GM12878 (cell line): ENCODE results near the gene SDCCAG8. TPM values are rescaled to one million over a fixed set of nuclear protein-coding genes. Genes with fewer than 3 reads are reported as not detected.

Experiments used
- ATAC-seq: fragments of 200-7000 bp; cut with Tn5 transposase; 3 replicates; pipeline ENCODE4 v1.9.1; 2020; ENCODE audit warnings: mild to moderate bottlenecking, moderate library complexity
- BruUV-seq: library from RNA; stranded (reverse); fragments of 400-500 nt; replicated peaks from 2 replicates; lab custom pipeline; 2021; lab: Mats Ljungman, UMichigan
- CTCF ChIA-PET: fragments of 300-600 bp; sonication (Branson Sonifier 250); formaldehyde crosslinking; extraction: SDS; loops from one replicate; lab custom pipeline; 2021; ENCODE audit warnings: inconsistent platforms; lab: Yijun Ruan, JAX
- POLR2A ChIA-PET: fragments of 350-600 bp; formaldehyde crosslinking; extraction: SDS; loops from one replicate; lab custom pipeline; 2021; ENCODE audit warnings: inconsistent platforms; lab: Charles Lee
- RAD21 ChIA-PET: fragments of 300-600 bp; sonication (Branson Sonifier 250); formaldehyde crosslinking; loops from one replicate; lab custom pipeline; 2023; ENCODE audit warnings: antibody characterized with exemption; ENCODE audit not compliant: unreplicated experiment; lab: Charles Lee
- SMC1A ChIA-PET: fragments of 300-600 bp; sonication (Branson Sonifier 250); formaldehyde crosslinking; loops from one replicate; lab custom pipeline; 2023; ENCODE audit not compliant: unreplicated experiment, uncharacterized antibody; lab: Charles Lee
- DNase-seq: peaks from one replicate; pipeline ENCODE4 v3.0.0-alpha.2; 2011; ENCODE audit warnings: low read depth, low spot score
- FAIRE-seq: peaks from 3 replicates; lab custom pipeline; 2011; peaks lifted over from hg19 to GRCh38; lab: Jason Lieb, UNC
- H2AFZ ChIP-seq: 2 replicates; pipeline ENCODE4 v1.6.0; 2011; ENCODE audit warnings: low read depth, low read length, control low read depth; ENCODE audit not compliant: control insufficient read depth
- H3K27ac ChIP-seq: 2 replicates; pipeline ENCODE4 v1.5.1; 2011; ENCODE audit warnings: control low read depth; ENCODE audit not compliant: control insufficient read depth, insufficient read depth
- H3K27me3 ChIP-seq, 2 experiments: replicated peaks in 1 of 2; 2 replicates each; pipeline versions ENCODE4 v1.6.0 to v1.6.1; 2011; ENCODE audit warnings: low read length in 1 of 2; ENCODE audit not compliant: control insufficient read depth in 2 of 2, insufficient read depth in 2 of 2
- H3K36me3 ChIP-seq, 2 experiments: 2 replicates each; pipeline ENCODE4 v1.5.1; 2011; ENCODE audit warnings: low read length in 1 of 2; ENCODE audit not compliant: control insufficient read depth in 2 of 2, insufficient read depth in 2 of 2
- H3K4me1 ChIP-seq: 2 replicates; pipeline ENCODE4 v1.6.1; 2011; ENCODE audit warnings: mild to moderate bottlenecking, low read length, moderate library complexity, mixed read lengths; ENCODE audit not compliant: control insufficient read depth, insufficient read depth
- H3K4me2 ChIP-seq: 2 replicates; pipeline ENCODE4 v1.6.0; 2011; ENCODE audit warnings: control low read depth; ENCODE audit not compliant: control insufficient read depth, insufficient read depth
- H3K4me3 ChIP-seq: fragments of 200-600 bp; sonication (generic); 2 replicates; pipeline ENCODE4 v1.5.1; 2016
- H3K79me2 ChIP-seq: 2 replicates; pipeline ENCODE4 v1.6.0; 2011; ENCODE audit warnings: low read length; ENCODE audit not compliant: control insufficient read depth, insufficient read depth
- H3K9ac ChIP-seq: 2 replicates; pipeline ENCODE4 v1.8.0; 2011; ENCODE audit warnings: low read length, control low read depth, mixed read lengths; ENCODE audit not compliant: control insufficient read depth, insufficient read depth
- H3K9me3 ChIP-seq: replicated peaks from 3 replicates; pipeline ENCODE4 v1.5.1; 2011; ENCODE audit warnings: mild to moderate bottlenecking, low read length; ENCODE audit not compliant: control insufficient read depth, insufficient read depth
- H4K20me1 ChIP-seq: 2 replicates; pipeline ENCODE4 v1.6.0; 2011; ENCODE audit not compliant: control insufficient read depth, insufficient read depth
- ATF7 ChIP-seq: fragments of 450-650 bp; IDR thresholded peaks from 2 replicates; pipeline ENCODE4 v1.6.1; 2016; ENCODE audit warnings: low read depth, mild to moderate bottlenecking
- BCL11A ChIP-seq: IDR thresholded peaks from 2 replicates; pipeline ENCODE4 v1.6.1; 2011; ENCODE audit warnings: low read depth, low read length
- EP300 ChIP-seq, 2 experiments: fragments of 150-350 bp in 1 of 2; IDR thresholded peaks; 2 replicates each; pipeline ENCODE4 v1.6.1; 2011 to 2012; ENCODE audit warnings: low read depth in 2 of 2, low read length in 2 of 2, borderline replicate concordance in 1 of 2, improper control_type of control experiment in 1 of 2, inconsistent platforms in 1 of 2; ENCODE audit not compliant: control insufficient read depth in 1 of 2
- FOXM1 ChIP-seq: IDR thresholded peaks from 2 replicates; pipeline ENCODE4 v1.6.1; 2012; ENCODE audit warnings: low read depth, mild to moderate bottlenecking, inconsistent platforms, low read length, moderate library complexity
- HCFC1 ChIP-seq: fragments of 150-350 bp; IDR thresholded peaks from 2 replicates; pipeline ENCODE4 v1.6.1; 2014; ENCODE audit warnings: low read length
- IKZF2 ChIP-seq, 2 experiments: fragments of 450-650 bp; IDR thresholded peaks; 2 replicates each; pipeline ENCODE4 v1.6.1; 2017; ENCODE audit warnings: mild to moderate bottlenecking in 2 of 2, moderate library complexity in 2 of 2
- MXI1 ChIP-seq: fragments of 150-350 bp; IDR thresholded peaks from 2 replicates; pipeline ENCODE4 v1.6.1; 2011; ENCODE audit warnings: low read depth, mild to moderate bottlenecking, inconsistent platforms, low read length, improper control_type of control experiment
- NRF1 ChIP-seq: conservative IDR thresholded peaks from 2 replicates; pipeline ENCODE4 v1.6.1; 2011; ENCODE audit warnings: mild to moderate bottlenecking, low read depth, low read length, improper control_type of control experiment
- PAX5 ChIP-seq: IDR thresholded peaks from 2 replicates; pipeline ENCODE4 v1.6.1; 2011; ENCODE audit warnings: low read depth, low read length, borderline replicate concordance
- SPI1 ChIP-seq: IDR thresholded peaks from 2 replicates; pipeline ENCODE4 v1.6.1; 2011; ENCODE audit warnings: low read depth, mild to moderate bottlenecking, low read length, moderate library complexity, borderline replicate concordance; ENCODE audit not compliant: insufficient read depth
- TAF1 ChIP-seq: IDR thresholded peaks from 2 replicates; pipeline ENCODE4 v1.6.1; 2011; ENCODE audit warnings: mild to moderate bottlenecking, low read depth, low read length, borderline replicate concordance
- ZZZ3 ChIP-seq: IDR thresholded peaks from 2 replicates; pipeline ENCODE4 v1.6.1; 2011; ENCODE audit warnings: low read depth; ENCODE audit not compliant: control insufficient read depth, insufficient read length
- WGBS: methylation state at CpG from one replicate; pipeline ENCODE4 v1.1.6; 2016; ENCODE audit warnings: low lambda C conversion rate; ENCODE audit not compliant: insufficient replicate concordance, insufficient coverage; ENCODE audit errors: missing lambda C conversion rate; 5-methylcytosine and 5-hydroxymethylcytosine counted together
- in situ Hi-C: fragments of 300-500 bp; cut with MboI; formaldehyde crosslinking; loops from 9 replicates; pipeline ENCODE4 v1.14.3; 2018; ENCODE audit warnings: mixed read lengths
- intact Hi-C: fragments of 100-400 bp; cut with micrococcal nuclease; formaldehyde crosslinking; loops from one replicate; pipeline ENCODE4 v1.14.2; 2022; ENCODE audit not compliant: unreplicated experiment
- polyA plus RNA-seq, 11 experiments: library from polyadenylated mRNA; depleted of rRNA in 4 of 11; unstranded in 6 of 11; stranded (reverse) in 5 of 11; fragments of >200 nt; fragmentation: Nextera tagmentation in 4 of 11; fragmentation: Illumina TruSeq in 1 of 11; extraction: Ambion mirVana in 4 of 11; extraction: Trizol in 1 of 11; gene quantifications; 1 replicate in 1 of 11; 2 replicates in 10 of 11; pipeline versions ENCODE4 v1.2.1 to v1.2.3, GENCODE V29; 2011 to 2016; ENCODE audit warnings: inconsistent platforms in 2 of 11, missing spikeins in 2 of 11, low read depth in 1 of 11
- total RNA-seq, 4 experiments: library from RNA; depleted of rRNA in 3 of 4; stranded (reverse); fragments of >200 nt in 3 of 4; fragmentation: Illumina TruSeq in 1 of 4; extraction: Trizol in 1 of 4; gene quantifications; 2 replicates each; pipeline versions ENCODE4 v1.2.1 to v1.2.3, GENCODE V29; 2013 to 2021
- TF ChIP-seq, protein P1 (sequence below): IDR thresholded peaks from 2 replicates; pipeline ENCODE4 v1.6.1; 2012; ENCODE audit warnings: improper control_type of control experiment, low read depth, low read length; ENCODE audit not compliant: insufficient replicate concordance
- TF ChIP-seq, protein P2 (sequence below): fragments of 150-350 bp; IDR thresholded peaks from 2 replicates; pipeline ENCODE4 v1.6.1; 2016; ENCODE audit warnings: low read depth, low read length

The SDCCAG8 gene
- total and polyA plus RNA-seq, 10 of the 15 experiments (the other 5 are each of a cell fraction or from before 2014, with no cell fraction given) = 15.0 to 25.6 (median 20.6) TPM

DNA sequence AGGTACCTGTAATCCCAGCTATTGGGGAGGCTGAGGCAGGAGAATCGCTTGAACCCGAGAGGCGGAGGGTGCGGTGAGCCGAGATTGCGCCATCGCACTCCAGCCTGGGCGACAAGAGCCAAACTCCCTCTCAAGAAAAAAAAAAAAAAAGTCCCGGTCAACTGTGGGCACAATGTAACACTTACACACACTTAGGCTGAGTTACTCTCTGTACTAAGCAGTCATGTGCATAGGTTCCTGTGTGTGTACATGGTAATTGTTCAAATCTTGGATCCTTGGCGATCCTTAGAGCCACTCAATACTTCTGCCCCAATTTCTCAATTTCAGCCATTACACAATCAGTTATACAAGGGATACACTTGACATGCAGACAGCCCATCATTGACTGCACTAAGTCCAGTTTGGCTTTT, 11.6 kb downstream of the SDCCAG8 start (continued):
- TF ChIP-seq, protein P1, sequence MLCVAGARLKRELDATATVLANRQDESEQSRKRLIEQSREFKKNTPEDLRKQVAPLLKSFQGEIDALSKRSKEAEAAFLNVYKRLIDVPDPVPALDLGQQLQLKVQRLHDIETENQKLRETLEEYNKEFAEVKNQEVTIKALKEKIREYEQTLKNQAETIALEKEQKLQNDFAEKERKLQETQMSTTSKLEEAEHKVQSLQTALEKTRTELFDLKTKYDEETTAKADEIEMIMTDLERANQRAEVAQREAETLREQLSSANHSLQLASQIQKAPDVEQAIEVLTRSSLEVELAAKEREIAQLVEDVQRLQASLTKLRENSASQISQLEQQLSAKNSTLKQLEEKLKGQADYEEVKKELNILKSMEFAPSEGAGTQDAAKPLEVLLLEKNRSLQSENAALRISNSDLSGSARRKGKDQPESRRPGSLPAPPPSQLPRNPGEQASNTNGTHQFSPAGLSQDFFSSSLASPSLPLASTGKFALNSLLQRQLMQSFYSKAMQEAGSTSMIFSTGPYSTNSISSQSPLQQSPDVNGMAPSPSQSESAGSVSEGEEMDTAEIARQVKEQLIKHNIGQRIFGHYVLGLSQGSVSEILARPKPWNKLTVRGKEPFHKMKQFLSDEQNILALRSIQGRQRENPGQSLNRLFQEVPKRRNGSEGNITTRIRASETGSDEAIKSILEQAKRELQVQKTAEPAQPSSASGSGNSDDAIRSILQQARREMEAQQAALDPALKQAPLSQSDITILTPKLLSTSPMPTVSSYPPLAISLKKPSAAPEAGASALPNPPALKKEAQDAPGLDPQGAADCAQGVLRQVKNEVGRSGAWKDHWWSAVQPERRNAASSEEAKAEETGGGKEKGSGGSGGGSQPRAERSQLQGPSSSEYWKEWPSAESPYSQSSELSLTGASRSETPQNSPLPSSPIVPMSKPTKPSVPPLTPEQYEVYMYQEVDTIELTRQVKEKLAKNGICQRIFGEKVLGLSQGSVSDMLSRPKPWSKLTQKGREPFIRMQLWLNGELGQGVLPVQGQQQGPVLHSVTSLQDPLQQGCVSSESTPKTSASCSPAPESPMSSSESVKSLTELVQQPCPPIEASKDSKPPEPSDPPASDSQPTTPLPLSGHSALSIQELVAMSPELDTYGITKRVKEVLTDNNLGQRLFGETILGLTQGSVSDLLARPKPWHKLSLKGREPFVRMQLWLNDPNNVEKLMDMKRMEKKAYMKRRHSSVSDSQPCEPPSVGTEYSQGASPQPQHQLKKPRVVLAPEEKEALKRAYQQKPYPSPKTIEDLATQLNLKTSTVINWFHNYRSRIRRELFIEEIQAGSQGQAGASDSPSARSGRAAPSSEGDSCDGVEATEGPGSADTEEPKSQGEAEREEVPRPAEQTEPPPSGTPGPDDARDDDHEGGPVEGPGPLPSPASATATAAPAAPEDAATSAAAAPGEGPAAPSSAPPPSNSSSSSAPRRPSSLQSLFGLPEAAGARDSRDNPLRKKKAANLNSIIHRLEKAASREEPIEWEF = no peak
- TF ChIP-seq PAX5 (no peak), MXI1 (no peak), ZZZ3 (no peak), HCFC1 (no peak)

DNA sequence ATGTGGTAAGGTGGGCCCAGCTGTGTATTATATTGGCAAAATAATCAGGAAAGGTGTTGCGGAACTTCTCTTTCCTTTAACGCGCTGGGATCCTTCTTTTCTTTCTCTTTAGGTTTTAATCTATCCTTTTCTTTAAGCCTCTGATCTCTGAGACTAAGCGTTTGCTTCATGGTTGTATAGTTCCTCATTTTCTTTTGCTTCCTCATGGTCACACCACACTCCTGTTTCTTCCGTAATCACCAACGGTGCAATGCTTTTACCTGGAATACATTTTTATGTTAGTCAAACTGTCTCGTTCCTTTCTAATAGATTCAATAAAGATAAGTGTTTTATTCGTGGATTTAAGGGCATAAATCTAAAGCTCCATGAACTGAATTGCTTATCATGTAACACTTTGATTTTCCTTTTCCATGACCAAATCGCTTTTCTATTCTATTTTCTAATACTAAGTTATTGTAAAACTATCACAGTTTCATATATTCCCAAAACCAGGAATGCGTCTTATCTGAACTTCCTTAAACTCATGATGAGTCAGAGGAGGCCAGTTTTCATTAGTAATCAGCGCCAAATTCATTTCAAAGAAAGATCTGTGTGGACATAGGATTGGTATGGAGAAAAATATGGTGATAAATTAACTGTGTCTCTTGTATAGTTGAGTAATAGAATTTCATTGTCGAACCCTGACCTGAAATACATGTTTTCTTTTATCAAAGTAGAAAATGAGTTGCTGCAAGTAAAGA, 12.2 kb downstream of the SDCCAG8 start:
- H3K79me2 ChIP-seq = no peaks in the 10 kb centered on the region
- H3K27me3 ChIP-seq = no peaks in the 10 kb centered on the region
- no peak for FAIRE-seq
- ChIA-PET POLR2A (no interaction called here), RAD21 (no interaction called here), SMC1A (no interaction called here), CTCF (no interaction called here)
- intact Hi-C loops (no loop called here), in situ Hi-C loops (no loop called here)
- BruUV-seq = no TSS peak
- no peaks in the 10 kb centered on the region for H4K20me1 ChIP-seq
- no peak overlapping the region for H3K27ac ChIP-seq
- peak overlapping the region; percentile 38; the same call in 1 of the 2 replicates for H3K4me2 ChIP-seq
- H3K9ac ChIP-seq = no peak overlapping the region
- no peak for DNase-seq
- peaks cover 5% of the 10 kb centered on the region for H3K4me1 ChIP-seq
- ATAC-seq = no peak
- H3K36me3 ChIP-seq = peaks cover 0 to 2% of the 10 kb centered on the region in 2 experiments; a peak in 1 of 4 replicates
- WGBS = 73% methylated on average over 12 of the region's 12 CpGs
- H3K9me3 ChIP-seq = no peaks in the 10 kb centered on the region
- peak overlapping the region; percentile 10 for H2AFZ ChIP-seq
- H3K4me3 ChIP-seq = no peak overlapping the region
- TF ChIP-seq TAF1 (no peak), EP300 (IDR thresholded peaks at IDR 0.05; ENCODE audit: borderline replicate concordance in 1 of 2, control insufficient read depth in 1 of 2, low read depth in 2 of 2, low read length in 2 of 2) (no peak), SPI1 (no peak), FOXM1 (no peak), NRF1 (no peak), ATF7 (no peak), BCL11A (no peak), IKZF2 (IDR thresholded peaks at IDR 0.05) (no peak)
- TF ChIP-seq, protein P2, sequence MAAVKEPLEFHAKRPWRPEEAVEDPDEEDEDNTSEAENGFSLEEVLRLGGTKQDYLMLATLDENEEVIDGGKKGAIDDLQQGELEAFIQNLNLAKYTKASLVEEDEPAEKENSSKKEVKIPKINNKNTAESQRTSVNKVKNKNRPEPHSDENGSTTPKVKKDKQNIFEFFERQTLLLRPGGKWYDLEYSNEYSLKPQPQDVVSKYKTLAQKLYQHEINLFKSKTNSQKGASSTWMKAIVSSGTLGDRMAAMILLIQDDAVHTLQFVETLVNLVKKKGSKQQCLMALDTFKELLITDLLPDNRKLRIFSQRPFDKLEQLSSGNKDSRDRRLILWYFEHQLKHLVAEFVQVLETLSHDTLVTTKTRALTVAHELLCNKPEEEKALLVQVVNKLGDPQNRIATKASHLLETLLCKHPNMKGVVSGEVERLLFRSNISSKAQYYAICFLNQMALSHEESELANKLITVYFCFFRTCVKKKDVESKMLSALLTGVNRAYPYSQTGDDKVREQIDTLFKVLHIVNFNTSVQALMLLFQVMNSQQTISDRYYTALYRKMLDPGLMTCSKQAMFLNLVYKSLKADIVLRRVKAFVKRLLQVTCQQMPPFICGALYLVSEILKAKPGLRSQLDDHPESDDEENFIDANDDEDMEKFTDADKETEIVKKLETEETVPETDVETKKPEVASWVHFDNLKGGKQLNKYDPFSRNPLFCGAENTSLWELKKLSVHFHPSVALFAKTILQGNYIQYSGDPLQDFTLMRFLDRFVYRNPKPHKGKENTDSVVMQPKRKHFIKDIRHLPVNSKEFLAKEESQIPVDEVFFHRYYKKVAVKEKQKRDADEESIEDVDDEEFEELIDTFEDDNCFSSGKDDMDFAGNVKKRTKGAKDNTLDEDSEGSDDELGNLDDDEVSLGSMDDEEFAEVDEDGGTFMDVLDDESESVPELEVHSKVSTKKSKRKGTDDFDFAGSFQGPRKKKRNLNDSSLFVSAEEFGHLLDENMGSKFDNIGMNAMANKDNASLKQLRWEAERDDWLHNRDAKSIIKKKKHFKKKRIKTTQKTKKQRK = no peak
